ENCODE results near the gene CCDC167. TPM values are rescaled to one million over a fixed set of nuclear protein-coding genes. Genes with fewer than 3 reads are reported as not detected.

CCDC167 gene
- total and polyA plus RNA-seq, 7 donors: 13.8 to 54.0 (median 24.8) TPM

DNA sequence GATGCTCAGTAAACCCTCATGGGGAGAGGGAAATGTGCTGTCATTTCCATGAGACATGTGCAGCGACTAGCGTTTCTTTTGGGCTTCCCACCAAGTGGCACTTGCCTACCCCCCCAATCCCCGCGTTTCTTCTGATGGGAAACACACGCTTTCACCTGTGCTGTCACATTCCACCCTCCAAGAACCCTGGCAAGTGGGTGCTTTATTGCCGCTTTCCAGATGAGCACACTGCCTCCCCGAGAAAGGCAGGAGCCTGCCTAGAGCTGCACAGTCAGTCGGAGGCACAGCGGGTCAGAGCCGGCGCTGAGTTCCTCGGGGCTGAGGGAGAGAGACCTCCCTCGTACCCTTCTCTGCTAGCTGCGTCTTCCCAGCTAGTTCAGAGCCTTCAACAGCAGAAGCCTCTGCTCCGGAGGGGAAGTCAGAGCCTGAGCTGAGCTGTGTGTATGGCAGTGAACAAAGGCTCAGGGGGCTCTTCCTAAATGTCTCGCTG lies 12.3 kb upstream of the CCDC167 start:
- Histone ChIP-seq H3K27ac (no peak overlapping the region), H3K36me3 (no peaks in the 10 kb centered on the region), H3K4me3 (no peak overlapping the region), H3K27me3 (peaks cover 0 to 29% (median 0%) of the 10 kb centered on the region in 3 donors), H3K4me1 (peaks cover 0 to 13% (median 12%) of the 10 kb centered on the region in 4 donors), H3K9me3 (no peaks in the 10 kb centered on the region)
- TF ChIP-seq EP300 (IDR thresholded peaks at IDR 0.05) (no peak), CTCF (IDR thresholded peaks at IDR 0.05) (no peak), POLR2AphosphoS5 (IDR thresholded peaks at IDR 0.05) (no peak), POLR2A (IDR thresholded peaks at IDR 0.05) (no peak)
- no peak for DNase-seq
- WGBS, 2 donors: 82 to 87% methylated on average over 16 of the region's 16 CpGs
- intact Hi-C loops (cut with DNase I): no loop called here

DNA sequence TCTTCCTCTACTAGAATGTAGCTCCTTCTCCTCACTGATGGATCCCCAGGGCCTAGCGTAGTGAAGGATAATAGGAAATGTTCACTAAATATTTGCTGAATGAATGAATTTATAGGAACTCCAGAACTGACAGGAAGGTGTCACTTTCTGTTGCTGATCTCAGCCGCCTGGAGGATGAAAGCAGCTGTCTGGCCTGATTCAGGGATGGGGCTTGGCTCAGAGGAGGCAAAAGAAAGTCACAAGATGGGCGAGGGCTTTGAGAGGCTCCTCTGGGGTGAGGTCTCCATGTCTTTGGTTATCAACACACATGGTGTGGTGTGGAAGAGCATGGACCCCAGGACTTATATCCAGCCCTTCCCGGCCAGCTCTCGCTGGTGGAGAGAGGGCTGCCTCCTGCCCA lies 11.5 kb upstream of the CCDC167 start:
- H3K27me3 ChIP-seq: peaks cover 0 to 29% (median 0%) of the 10 kb centered on the region in 3 donors
- H3K4me1 ChIP-seq: peaks cover 0 to 7% (median 6%) of the 10 kb centered on the region in 4 donors
- WGBS, 2 donors: 82 to 90% methylated on average over 5 of the region's 5 CpGs
- H3K36me3 ChIP-seq: no peaks in the 10 kb centered on the region
- no peaks in the 10 kb centered on the region for H3K9me3 ChIP-seq
- DNase-seq: no peak
- no peak overlapping the region for H3K4me3 ChIP-seq
- TF ChIP-seq POLR2A (IDR thresholded peaks at IDR 0.05): no peak
- no peak for TF ChIP-seq POLR2AphosphoS5 (IDR thresholded peaks at IDR 0.05)
- TF ChIP-seq CTCF (IDR thresholded peaks at IDR 0.05): no peak
- TF ChIP-seq EP300 (IDR thresholded peaks at IDR 0.05): no peak
- intact Hi-C loops (cut with DNase I): no loop called here
- no peak overlapping the region for H3K27ac ChIP-seq

- Histone ChIP-seq H3K9me3 (no peaks in the 10 kb centered on the region), H3K36me3 (no peaks in the 10 kb centered on the region), H3K4me3 (no peak overlapping the region), H3K27me3 (peaks cover 0 to 13% (median 0%) of the 10 kb centered on the region in 3 donors), H3K27ac (no peak overlapping the region), H3K4me1 (no peaks in the 10 kb centered on the region)
- no peak for DNase-seq
- intact Hi-C loops (cut with DNase I): no loop called here
- TF ChIP-seq EP300 (IDR thresholded peaks at IDR 0.05) (no peak), CTCF (IDR thresholded peaks at IDR 0.05) (no peak), POLR2AphosphoS5 (IDR thresholded peaks at IDR 0.05) (no peak), POLR2A (IDR thresholded peaks at IDR 0.05) (no peak)
- WGBS, 2 donors: 24 to 48% methylated on average over 4 of the region's 4 CpGs
Observed at GRCh38 chr6:37507690-37508421, 8.2 kb upstream of the CCDC167 start.

GRCh38 chr6:37507077-37507476 lies 7.4 kb upstream of the CCDC167 start:
- H3K36me3 ChIP-seq: no peaks in the 10 kb centered on the region
- H3K9me3 ChIP-seq: no peaks in the 10 kb centered on the region
- no peak overlapping the region for H3K27ac ChIP-seq
- no peak for DNase-seq
- 83 to 89% methylated on average over 5 of the region's 5 CpGs for WGBS, 2 donors
- peaks cover 0 to 5% (median 0%) of the 10 kb centered on the region in 3 donors for H3K27me3 ChIP-seq
- intact Hi-C loops (cut with DNase I): no loop called here
- no peak for TF ChIP-seq POLR2A (IDR thresholded peaks at IDR 0.05)
- no peak for TF ChIP-seq POLR2AphosphoS5 (IDR thresholded peaks at IDR 0.05)
- TF ChIP-seq CTCF (IDR thresholded peaks at IDR 0.05): no peak
- no peak for TF ChIP-seq EP300 (IDR thresholded peaks at IDR 0.05)
- H3K4me3 ChIP-seq: no peak overlapping the region
- no peaks in the 10 kb centered on the region for H3K4me1 ChIP-seq

Data from sigmoid colon (tissue), 7 donors.